SK-N-SH (cell line): ENCODE results near the gene SLC12A3. TPM values are rescaled to one million over a fixed set of nuclear protein-coding genes. Genes with fewer than 3 reads are reported as not detected.

Experiments used
- CTCF ChIA-PET: fragments of 300-600, 350-600 bp; formaldehyde crosslinking; extraction: SDS; loops from one replicate; lab custom pipeline; 2021; lab: Yijun Ruan, JAX
- POLR2A ChIA-PET: fragments of 350-600 bp; sonication (Branson Sonifier 250); formaldehyde crosslinking; extraction: SDS; loops from one replicate; lab custom pipeline; 2020; ENCODE audit warnings: antibody characterized with exemption, inconsistent platforms; lab: Yijun Ruan, JAX
- DNase-seq: peaks from one replicate; pipeline ENCODE4 v3.0.0; 2012
- H2AFZ ChIP-seq: fragments of 200-600 bp; sonication (generic); 2 replicates; pipeline ENCODE4 v1.8.1; 2016; ENCODE audit warnings: antibody characterized with exemption, mild to moderate bottlenecking, low read depth
- H3F3A ChIP-seq: fragments of 200-600 bp; sonication (generic); replicated peaks from 2 replicates; pipeline ENCODE3; 2016; ENCODE audit warnings: antibody characterized with exemption, mild to moderate bottlenecking; ENCODE audit not compliant: insufficient read depth
- H3K27ac ChIP-seq, 2 experiments: fragments of 200-500 bp in 1 of 2; fragments of 200-600 bp in 1 of 2; sonication (Bioruptor generic) in 1 of 2; sonication (generic), shearing (Covaris generic) in 1 of 2; 2 replicates each; pipeline versions ENCODE4 v1.5.1 to v1.6.1; 2014 to 2016; ENCODE audit warnings: low read depth in 2 of 2, inconsistent platforms in 1 of 2, low read length in 1 of 2, mild to moderate bottlenecking in 1 of 2, mixed read lengths in 1 of 2
- H3K27me3 ChIP-seq: fragments of 200-600 bp; sonication (generic), shearing (Covaris generic); 2 replicates; pipeline ENCODE4 v1.6.1; 2016; ENCODE audit warnings: mixed run types; ENCODE audit not compliant: insufficient read depth
- H3K36me3 ChIP-seq, 2 experiments: fragments of 200-500 bp in 1 of 2; fragments of 200-600 bp in 1 of 2; sonication (Bioruptor generic) in 1 of 2; sonication (generic) in 1 of 2; replicated peaks in 1 of 2; 2 replicates each; pipeline versions ENCODE3 to v1.5.1; 2014 to 2016; ENCODE audit warnings: low read length in 1 of 2, mild to moderate bottlenecking in 1 of 2; ENCODE audit not compliant: insufficient read depth in 2 of 2, control insufficient read depth in 1 of 2
- H3K4me1 ChIP-seq, 2 experiments: fragments of 200-500 bp in 1 of 2; fragments of 200-600 bp in 1 of 2; sonication (Bioruptor generic) in 1 of 2; sonication (generic), shearing (Covaris generic) in 1 of 2; 2 replicates each; pipeline versions ENCODE4 v1.5.1 to v1.6.1; 2014 to 2016; ENCODE audit warnings: low read depth in 1 of 2, low read length in 1 of 2, mixed run types in 1 of 2; ENCODE audit not compliant: insufficient read depth in 2 of 2, control insufficient read depth in 1 of 2
- H3K4me2 ChIP-seq: fragments of 200-600 bp; sonication (generic), shearing (Covaris generic); 2 replicates; pipeline ENCODE4 v1.6.1; 2017; ENCODE audit warnings: mixed run types
- H3K4me3 ChIP-seq, 2 experiments: fragments of 200-500 bp in 1 of 2; fragments of 200-600 bp in 1 of 2; sonication (Bioruptor generic) in 1 of 2; sonication (generic), shearing (Covaris generic) in 1 of 2; 2 replicates each; pipeline versions ENCODE4 v1.5.1 to v1.8.1; 2014 to 2016; ENCODE audit warnings: low read depth in 2 of 2, inconsistent platforms in 1 of 2, low read length in 1 of 2, mild to moderate bottlenecking in 1 of 2, mixed read lengths in 1 of 2, moderate library complexity in 1 of 2
- H3K79me2 ChIP-seq: fragments of 200-600 bp; sonication (generic); 2 replicates; pipeline ENCODE4 v1.8.1; 2017; ENCODE audit warnings: mild to moderate bottlenecking; ENCODE audit not compliant: insufficient read depth
- H3K9ac ChIP-seq: fragments of 200-600 bp; sonication (generic); 2 replicates; pipeline ENCODE4 v1.6.1; 2017; ENCODE audit warnings: mixed run types
- H3K9me2 ChIP-seq: fragments of 200-600 bp; sonication (generic); 2 replicates; pipeline ENCODE4 v1.6.1; 2017; ENCODE audit warnings: mixed run types
- H3K9me3 ChIP-seq: fragments of 200-600 bp; sonication (generic); 2 replicates; pipeline ENCODE4 v1.6.1; 2017; ENCODE audit warnings: mixed run types, mild to moderate bottlenecking, moderate library complexity
- H4K20me1 ChIP-seq: fragments of 200-600 bp; sonication (generic); 2 replicates; pipeline ENCODE4 v1.6.1; 2017; ENCODE audit warnings: mild to moderate bottlenecking, mixed run types; ENCODE audit not compliant: insufficient read depth
- CHD2 ChIP-seq: fragments of 150-350 bp; IDR thresholded peaks from 2 replicates; pipeline ENCODE4 v1.6.1; 2018; ENCODE audit warnings: low read length; ENCODE audit not compliant: partially characterized antibody
- ELF1 ChIP-seq: IDR thresholded peaks from 2 replicates; pipeline ENCODE4 v1.4.0; 2012
- EP300 ChIP-seq, 2 experiments: IDR thresholded peaks; 2 replicates each; pipeline versions ENCODE4 v1.4.0 to v1.6.1; 2012; ENCODE audit warnings: borderline replicate concordance in 1 of 2, low read depth in 1 of 2, low read length in 1 of 2
- EZH2phosphoT487 ChIP-seq: fragments of 200-600 bp; sonication (generic); IDR thresholded peaks from 2 replicates; pipeline ENCODE4 v1.6.1; 2017; ENCODE audit warnings: low read depth, mixed run types, mild to moderate bottlenecking, antibody characterized with exemption, moderate library complexity, borderline replicate concordance
- FOSL2 ChIP-seq: IDR thresholded peaks from 2 replicates; pipeline ENCODE4 v1.4.0; 2012; ENCODE audit warnings: low read depth, mild to moderate bottlenecking, moderate library complexity, borderline replicate concordance
- FOXM1 ChIP-seq: IDR thresholded peaks from 2 replicates; pipeline ENCODE4 v1.4.0; 2012; ENCODE audit warnings: low read depth, mild to moderate bottlenecking
- GABPA ChIP-seq: IDR thresholded peaks from 2 replicates; pipeline ENCODE4 v1.4.0; 2012; ENCODE audit warnings: low read depth, mild to moderate bottlenecking
- GATA2 ChIP-seq: sonication (generic); formaldehyde crosslinking; IDR thresholded peaks from 2 replicates; pipeline ENCODE4 v1.5.0; 2020; ENCODE audit warnings: mild to moderate bottlenecking, missing genetic modification reagents
- JUND ChIP-seq: IDR thresholded peaks from 2 replicates; pipeline ENCODE4 v1.4.0; 2012
- MEF2A ChIP-seq: IDR thresholded peaks from 2 replicates; pipeline ENCODE4 v1.4.0; 2012; ENCODE audit warnings: low read depth, borderline replicate concordance
- MXI1 ChIP-seq: IDR thresholded peaks from 2 replicates; pipeline ENCODE4 v1.6.1; 2012; ENCODE audit warnings: mild to moderate bottlenecking, low read depth, low read length, improper control_type of control experiment
- NFIC ChIP-seq: IDR thresholded peaks from 2 replicates; pipeline ENCODE4 v1.4.0; 2012; ENCODE audit warnings: borderline replicate concordance
- NRF1 ChIP-seq: IDR thresholded peaks from 2 replicates; pipeline ENCODE4 v1.6.1; 2012; ENCODE audit warnings: low read depth, mild to moderate bottlenecking, low read length
- PBX3 ChIP-seq: IDR thresholded peaks from 2 replicates; pipeline ENCODE4; 2012
- RAD21 ChIP-seq: IDR thresholded peaks from 2 replicates; pipeline ENCODE4 v1.6.1; 2012; ENCODE audit warnings: mild to moderate bottlenecking, low read length
- RCOR1 ChIP-seq: fragments of 150-350 bp; IDR thresholded peaks from 2 replicates; pipeline ENCODE4 v1.6.1; 2017; ENCODE audit warnings: antibody characterized with exemption, low read length
- REST ChIP-seq: IDR thresholded peaks from 2 replicates; pipeline ENCODE4 v1.6.1; 2012; ENCODE audit warnings: mild to moderate bottlenecking, low read depth, low read length, moderate library complexity
- RFX5 ChIP-seq: IDR thresholded peaks from 2 replicates; pipeline ENCODE4 v1.6.1; 2012; ENCODE audit warnings: mild to moderate bottlenecking, improper control_type of control experiment, low read length
- RXRA ChIP-seq: IDR thresholded peaks from 2 replicates; pipeline ENCODE4 v1.4.0; 2012; ENCODE audit warnings: low read depth, mild to moderate bottlenecking, borderline replicate concordance
- SIN3A ChIP-seq: IDR thresholded peaks from 2 replicates; pipeline ENCODE4 v1.6.1; 2012; ENCODE audit warnings: low read depth, mild to moderate bottlenecking, low read length, moderate library complexity, borderline replicate concordance
- SMC3 ChIP-seq: IDR thresholded peaks from 2 replicates; pipeline ENCODE4 v1.6.1; 2012; ENCODE audit warnings: low read depth, low read length, improper control_type of control experiment
- TAF1 ChIP-seq: IDR thresholded peaks from 2 replicates; pipeline ENCODE4 v1.6.1; 2012; ENCODE audit warnings: low read depth, mild to moderate bottlenecking, low read length, moderate library complexity, borderline replicate concordance
- TEAD4 ChIP-seq: IDR thresholded peaks from 2 replicates; pipeline ENCODE4 v1.4.0; 2012; ENCODE audit warnings: mild to moderate bottlenecking, borderline replicate concordance; ENCODE audit not compliant: insufficient read depth
- USF1 ChIP-seq: IDR thresholded peaks from 2 replicates; pipeline ENCODE4 v1.4.0; 2012; ENCODE audit warnings: low read depth, borderline replicate concordance
- YY1 ChIP-seq: IDR thresholded peaks from 2 replicates; pipeline ENCODE4 v1.4.0; 2012; ENCODE audit warnings: low read depth, mild to moderate bottlenecking
- ZBTB33 ChIP-seq: IDR thresholded peaks from 2 replicates; pipeline ENCODE4 v1.4.0; 2012; ENCODE audit warnings: low read depth, borderline replicate concordance
- WGBS: methylation state at CpG from one replicate; pipeline ENCODE4 v1.1.6; 2017; ENCODE audit warnings: low lambda C conversion rate; 5-methylcytosine and 5-hydroxymethylcytosine counted together
- polyA plus RNA-seq, 3 experiments: library from polyadenylated mRNA; depleted of rRNA; stranded (reverse); fragments of >200 nt; gene quantifications; 2 replicates each; pipeline ENCODE4 v1.2.3, GENCODE V29; 2012
- TF ChIP-seq, protein P1 (sequence below): IDR thresholded peaks from 2 replicates; pipeline ENCODE4 v1.4.0; 2012; ENCODE audit warnings: low read depth
- TF ChIP-seq, protein P2 (sequence below): fragments of 150-350 bp; IDR thresholded peaks from 2 replicates; pipeline ENCODE4 v1.6.1; 2017; ENCODE audit warnings: antibody characterized with exemption, low read length, low read depth, borderline replicate concordance

SLC12A3 gene
- polyA plus RNA-seq, 1 of the 3 experiments (the other 2 are of a cell fraction) = not detected

- ChIA-PET CTCF (no interaction called here), POLR2A (no interaction called here)
- Histone ChIP-seq H2AFZ (no peak overlapping the region), H3K27ac (peak overlapping the region; percentile 40 to 82; a peak in 3 of 4 replicates), H3K36me3 (peaks cover 42 to 49% of the 10 kb centered on the region in 2 experiments), H3F3A (no peaks in the 10 kb centered on the region), H3K4me2 (no peak overlapping the region), H3K9me3 (no peaks in the 10 kb centered on the region), H3K9me2 (no peaks in the 10 kb centered on the region), H4K20me1 (no peaks in the 10 kb centered on the region), H3K27me3 (no peaks in the 10 kb centered on the region), H3K79me2 (no peaks in the 10 kb centered on the region), H3K9ac (no peak overlapping the region), H3K4me3 (no peak overlapping the region), H3K4me1 (peaks cover 0 to 10% of the 10 kb centered on the region in 2 experiments; a peak in 2 of 4 replicates)
- 82% methylated on average over 2 of the region's 2 CpGs for WGBS
- DNase-seq = peak; percentile 51
- TF ChIP-seq SIN3A (no peak), RAD21 (no peak), EZH2phosphoT487 (no peak), YY1 (no peak), REST (no peak), RXRA (no peak), JUND (no peak), RFX5 (no peak), FOSL2 (no peak), SMC3 (no peak), GABPA (no peak), TAF1 (no peak), MXI1 (no peak), NFIC (peak; percentile 73), GATA2 (CRISPR knock-in tag) (no peak), EP300 (IDR thresholded peaks at IDR 0.05; ENCODE audit: borderline replicate concordance in 1 of 2, low read depth in 1 of 2, low read length in 1 of 2) (no peak), NRF1 (no peak), ZBTB33 (no peak), RCOR1 (peak; percentile 73), FOXM1 (no peak), USF1 (peak; percentile 48; the same call in 1 of the 2 replicates), ELF1 (no peak), CHD2 (no peak), TEAD4 (no peak), MEF2A (no peak), PBX3 (no peak)
- TF ChIP-seq, protein P1, sequence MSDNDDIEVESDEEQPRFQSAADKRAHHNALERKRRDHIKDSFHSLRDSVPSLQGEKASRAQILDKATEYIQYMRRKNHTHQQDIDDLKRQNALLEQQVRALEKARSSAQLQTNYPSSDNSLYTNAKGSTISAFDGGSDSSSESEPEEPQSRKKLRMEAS = peak; percentile 69; the same call in 1 of the 2 replicates
- TF ChIP-seq, protein P2, sequence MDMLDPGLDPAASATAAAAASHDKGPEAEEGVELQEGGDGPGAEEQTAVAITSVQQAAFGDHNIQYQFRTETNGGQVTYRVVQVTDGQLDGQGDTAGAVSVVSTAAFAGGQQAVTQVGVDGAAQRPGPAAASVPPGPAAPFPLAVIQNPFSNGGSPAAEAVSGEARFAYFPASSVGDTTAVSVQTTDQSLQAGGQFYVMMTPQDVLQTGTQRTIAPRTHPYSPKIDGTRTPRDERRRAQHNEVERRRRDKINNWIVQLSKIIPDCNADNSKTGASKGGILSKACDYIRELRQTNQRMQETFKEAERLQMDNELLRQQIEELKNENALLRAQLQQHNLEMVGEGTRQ = peak; percentile 7; the same call in 1 of the 2 replicates
These were observed 23.8 kb upstream of the SLC12A3 start for GRCh38 chr16:56841233-56841632.
